ENCODE measurements around the gene FAM135A. TPM values are rescaled to one million over a fixed set of nuclear protein-coding genes. Genes with fewer than 3 reads are reported as not detected.

Gene FAM135A
- total RNA-seq, 1 experiment from 2014 or later: 11.2 TPM

GRCh38 chr6:70524721-70525286, 111.5 kb downstream of the FAM135A start:
- no peaks in the 10 kb centered on the region for H3K27me3 ChIP-seq (replicated peaks; ENCODE audit: insufficient read depth, low read depth, low read length, poor library complexity)
- TF ChIP-seq EZH2 (IDR thresholded peaks at IDR 0.05; ENCODE audit: borderline replicate concordance, low read depth, low read length, poor library complexity, severe bottlenecking): no peak
- no peak for TF ChIP-seq CTCF (conservative IDR thresholded peaks at IDR 0.05; ENCODE audit: low read depth, low read length)
- intact Hi-C loops (cut with micrococcal nuclease; ENCODE audit: unreplicated experiment): loop anchor here (5.0 kb wide), 2 partner anchors 162 to 432 kb away; partner anchors contain the start of gene B3GAT2
- BruUV-seq (replicated peaks): no TSS peak
- CTCF ChIA-PET: no interaction called here
- no peaks in the 10 kb centered on the region for H3K36me3 ChIP-seq (ENCODE audit: insufficient read depth, low read length, poor library complexity, severe bottlenecking)
- H3K9me3 ChIP-seq (ENCODE audit: low read depth, low read length, poor library complexity, severe bottlenecking): no peaks in the 10 kb centered on the region
- DNase-seq (ENCODE audit: low spot score): peak; percentile 2
- no peak overlapping the region for H3K27ac ChIP-seq (ENCODE audit: low read depth, low read length, poor library complexity, severe bottlenecking)
- no peaks in the 10 kb centered on the region for H3K4me1 ChIP-seq (ENCODE audit: insufficient read depth, low read length, poor library complexity, severe bottlenecking)
- POLR2A ChIA-PET (ENCODE audit: low non-redundant PET): no interaction called here
- no peak overlapping the region for H3K4me3 ChIP-seq (ENCODE audit: low read depth, low read length, poor library complexity, severe bottlenecking)

- intact Hi-C loops (cut with micrococcal nuclease; ENCODE audit: unreplicated experiment): no loop called here
Observed at GRCh38 chr6:70527071-70527737, 113.9 kb downstream of the FAM135A start.

GRCh38 chr6:70530023-70530422, 116.7 kb downstream of the FAM135A start:
- DNase-seq (ENCODE audit: low spot score): no peak
- TF ChIP-seq CTCF (conservative IDR thresholded peaks at IDR 0.05; ENCODE audit: low read depth, low read length) (no peak), EZH2 (IDR thresholded peaks at IDR 0.05; ENCODE audit: borderline replicate concordance, low read depth, low read length, poor library complexity, severe bottlenecking) (no peak)
- H3K27me3 ChIP-seq (replicated peaks; ENCODE audit: insufficient read depth, low read depth, low read length, poor library complexity): no peaks in the 10 kb centered on the region
- no peaks in the 10 kb centered on the region for H3K9me3 ChIP-seq (ENCODE audit: low read depth, low read length, poor library complexity, severe bottlenecking)
- ChIA-PET POLR2A (ENCODE audit: low non-redundant PET) (no interaction called here), CTCF (no interaction called here)
- H3K27ac ChIP-seq (ENCODE audit: low read depth, low read length, poor library complexity, severe bottlenecking): no peak overlapping the region
- intact Hi-C loops (cut with micrococcal nuclease; ENCODE audit: unreplicated experiment): no loop called here
- no peak overlapping the region for H3K4me3 ChIP-seq (ENCODE audit: low read depth, low read length, poor library complexity, severe bottlenecking)
- H3K4me1 ChIP-seq (ENCODE audit: insufficient read depth, low read length, poor library complexity, severe bottlenecking): no peaks in the 10 kb centered on the region
- no peaks in the 10 kb centered on the region for H3K36me3 ChIP-seq (ENCODE audit: insufficient read depth, low read length, poor library complexity, severe bottlenecking)
- no TSS peak for BruUV-seq (replicated peaks)

More at GRCh38 chr6:70527071-70527737, 113.9 kb downstream of the FAM135A start:
- no peaks in the 10 kb centered on the region for H3K27me3 ChIP-seq (replicated peaks; ENCODE audit: insufficient read depth, low read depth, low read length, poor library complexity)
- H3K27ac ChIP-seq (ENCODE audit: low read depth, low read length, poor library complexity, severe bottlenecking): no peak overlapping the region
- no peaks in the 10 kb centered on the region for H3K4me1 ChIP-seq (ENCODE audit: insufficient read depth, low read length, poor library complexity, severe bottlenecking)
- ChIA-PET CTCF (no interaction called here), POLR2A (ENCODE audit: low non-redundant PET) (no interaction called here)
- BruUV-seq (replicated peaks): no TSS peak
- H3K4me3 ChIP-seq (ENCODE audit: low read depth, low read length, poor library complexity, severe bottlenecking): no peak overlapping the region
- no peaks in the 10 kb centered on the region for H3K9me3 ChIP-seq (ENCODE audit: low read depth, low read length, poor library complexity, severe bottlenecking)
- no peak for DNase-seq (ENCODE audit: low spot score)
- no peak for TF ChIP-seq CTCF (conservative IDR thresholded peaks at IDR 0.05; ENCODE audit: low read depth, low read length)
- TF ChIP-seq EZH2 (IDR thresholded peaks at IDR 0.05; ENCODE audit: borderline replicate concordance, low read depth, low read length, poor library complexity, severe bottlenecking): no peak
- no peaks in the 10 kb centered on the region for H3K36me3 ChIP-seq (ENCODE audit: insufficient read depth, low read length, poor library complexity, severe bottlenecking)
